ENCODE data around the gene COL8A1. TPM values are rescaled to one million over a fixed set of nuclear protein-coding genes. Genes with fewer than 3 reads are reported as not detected.
"Not testable (repeated sequence)": the region's sequence is repeated elsewhere in the genome, so short reads cannot be mapped to it uniquely, and the experiment has no call there.

COL8A1 gene
- total RNA-seq, 1 donor from 2014 or later = 263 TPM

DNA sequence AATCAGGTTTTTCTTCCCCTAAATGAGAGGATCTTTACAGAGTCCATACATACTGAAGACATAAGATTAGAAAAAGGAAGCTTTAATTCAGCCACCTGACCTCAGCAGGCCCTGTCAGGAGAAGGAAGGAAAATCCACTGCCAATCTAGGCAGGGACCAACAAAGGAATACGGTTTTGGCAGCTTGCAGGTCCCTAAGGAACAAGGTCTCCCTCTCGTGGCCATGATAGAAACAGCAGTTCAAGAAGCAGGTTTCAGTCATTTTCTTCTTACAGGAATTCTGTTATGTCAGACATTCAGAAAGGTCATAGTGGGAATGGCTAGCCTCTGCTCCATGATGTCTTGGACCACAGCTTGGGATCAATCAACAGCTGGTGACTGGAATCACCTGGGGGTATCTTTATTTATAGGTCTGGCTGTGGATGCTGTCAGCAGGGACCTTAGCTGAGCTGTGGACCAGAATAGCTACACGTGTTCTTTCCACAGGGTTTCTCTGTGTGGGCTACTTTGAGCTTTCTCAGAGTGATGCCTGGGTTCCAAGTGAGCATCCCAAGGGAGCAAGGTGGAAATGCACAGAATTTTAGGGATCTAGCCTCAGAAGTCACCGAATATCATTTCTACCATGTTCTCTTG, 169.9 kb downstream of the COL8A1 start:
- DNase-seq = peak; percentile 93

DNA sequence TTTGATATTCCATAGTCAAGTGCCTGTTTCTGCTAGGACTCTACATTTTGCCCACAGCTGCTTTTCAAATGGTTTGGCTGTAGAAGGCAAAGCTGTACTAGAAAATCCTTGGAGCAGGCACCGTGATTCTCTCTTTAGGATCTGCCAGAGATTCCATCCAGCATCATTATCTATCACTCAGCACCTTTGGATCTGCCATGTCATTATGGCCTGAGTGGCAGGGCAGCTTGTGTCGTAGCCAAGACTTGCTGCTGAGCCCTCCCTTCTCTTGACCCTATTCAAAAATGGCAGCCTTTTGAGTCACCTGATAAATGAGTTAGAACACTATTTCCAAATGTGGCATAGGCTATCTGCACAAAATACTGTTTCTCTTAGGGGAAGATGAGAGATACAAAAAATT, 171.2 kb downstream of the COL8A1 start:
- no peak for DNase-seq

- DNase-seq = no peak
Observed at GRCh38 chr3:99810403-99810802, 172.0 kb downstream of the COL8A1 start.

DNA sequence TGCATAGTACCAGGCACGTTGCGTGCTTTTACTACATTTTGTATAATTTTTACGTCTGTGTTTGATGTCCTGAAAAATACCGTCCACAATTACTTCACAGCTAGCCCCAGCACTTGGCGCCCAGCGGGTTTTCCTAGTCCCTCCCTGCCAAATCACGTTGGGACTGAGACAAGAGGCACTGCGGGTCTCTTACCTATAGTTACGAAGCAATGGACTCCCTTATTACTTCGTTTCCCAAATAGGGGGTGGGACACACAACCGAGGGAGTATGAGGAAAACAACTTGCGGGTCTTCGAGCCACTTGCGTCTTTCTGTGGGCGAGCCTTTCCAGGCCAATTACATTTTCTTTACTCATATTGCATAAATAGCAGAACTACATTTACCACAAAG, 178.6 kb downstream of the COL8A1 start:
- no peak for DNase-seq

DNA sequence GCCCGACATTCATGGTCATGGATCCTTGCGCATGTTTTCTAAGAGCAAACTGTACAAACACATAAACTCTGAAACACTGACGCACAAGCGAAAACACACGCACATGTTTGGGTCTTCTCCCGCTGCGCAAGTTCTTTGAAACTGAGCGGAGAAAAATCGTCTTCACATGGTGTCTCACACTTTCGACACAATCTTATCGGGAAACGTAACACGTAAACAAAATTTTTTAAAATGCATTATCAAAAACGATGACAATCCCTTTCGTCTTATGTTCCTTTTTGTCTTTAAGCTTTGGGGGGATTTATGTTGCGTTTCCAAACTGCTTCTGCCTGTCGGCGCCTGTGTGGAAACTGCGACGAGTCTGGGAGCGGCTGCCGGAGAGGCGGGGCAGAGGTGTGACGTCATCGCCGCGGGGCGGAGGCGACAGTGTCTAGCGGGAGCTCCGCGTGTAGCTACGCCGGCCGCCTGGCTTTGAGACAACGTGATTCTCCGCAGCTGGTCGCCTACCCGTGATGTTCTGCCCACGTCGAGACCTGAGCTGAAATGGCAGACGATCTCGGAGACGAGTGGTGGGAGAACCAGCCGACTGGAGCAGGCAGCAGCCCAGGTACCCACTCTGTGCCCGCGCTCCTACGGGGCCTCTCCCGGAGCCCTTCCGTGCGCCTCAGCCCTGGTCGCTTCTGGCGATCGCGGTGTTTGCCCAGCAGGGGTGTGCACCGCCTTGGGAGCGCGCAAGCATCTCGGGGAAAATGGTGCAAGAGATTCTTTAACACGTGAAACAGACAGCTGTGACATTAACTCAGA, 179.2 kb downstream of the COL8A1 start, which contains the start of gene CMSS1:
CMSS1 (plus strand) TSS at position 426 of the 804 bp plus-strand sequence.
- DNase-seq = peak; percentile 96

- no peak for DNase-seq
Observed at GRCh38 chr3:99818818-99819217, 180.4 kb downstream of the COL8A1 start.

- DNase-seq = no peak
Observed at GRCh38 chr3:99823723-99824711, 185.6 kb downstream of the COL8A1 start.

GRCh38 chr3:99825004-99825640, 186.7 kb downstream of the COL8A1 start:
- DNase-seq = peak; percentile 64

GRCh38 chr3:99829844-99830243, 191.4 kb downstream of the COL8A1 start:
- no peak for DNase-seq

GRCh38 chr3:99833617-99834205, 195.3 kb downstream of the COL8A1 start:
- no peak for DNase-seq

- DNase-seq = no peak
Observed at GRCh38 chr3:99834211-99834957, 196.0 kb downstream of the COL8A1 start.

DNA sequence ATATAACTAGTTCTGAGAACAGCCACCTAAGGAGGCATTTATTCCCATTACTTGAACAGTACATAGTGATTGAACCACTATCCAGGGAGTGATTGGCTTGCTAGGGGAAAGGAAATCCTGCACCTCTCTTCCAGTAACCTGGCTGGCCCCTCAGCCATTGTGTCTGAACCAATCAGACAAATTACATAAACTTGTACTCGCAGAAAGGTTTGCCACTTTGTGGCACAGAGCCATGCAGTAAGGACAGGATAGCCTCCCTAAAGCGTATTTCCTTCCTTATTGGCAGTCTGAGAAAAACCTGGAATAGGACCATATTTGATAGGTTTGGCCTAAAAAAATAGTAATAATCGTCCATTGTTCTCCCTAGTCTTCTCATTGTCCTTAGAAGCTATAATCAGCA, 198.3 kb downstream of the COL8A1 start:
- DNase-seq = peak; percentile 81

DNA sequence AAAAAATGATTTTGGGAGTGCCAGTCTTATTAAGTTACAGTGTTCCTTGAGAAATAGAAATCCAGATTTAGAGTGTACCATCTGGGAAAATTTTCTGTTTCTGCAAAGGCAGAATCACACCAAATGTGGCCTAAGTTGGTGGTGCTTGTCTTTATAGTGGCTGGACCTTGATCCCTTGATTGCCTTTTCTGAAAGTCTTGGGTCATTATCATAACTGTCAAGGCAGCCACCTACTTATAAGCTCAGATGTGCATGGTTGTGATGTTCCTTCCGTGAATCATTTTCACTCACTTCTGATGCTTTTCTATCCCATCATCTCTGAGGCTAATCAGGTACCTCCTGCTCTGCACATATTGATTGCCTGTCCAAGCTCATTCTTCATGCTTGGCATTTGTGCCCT, 199.3 kb downstream of the COL8A1 start:
- no peak for DNase-seq

DNA sequence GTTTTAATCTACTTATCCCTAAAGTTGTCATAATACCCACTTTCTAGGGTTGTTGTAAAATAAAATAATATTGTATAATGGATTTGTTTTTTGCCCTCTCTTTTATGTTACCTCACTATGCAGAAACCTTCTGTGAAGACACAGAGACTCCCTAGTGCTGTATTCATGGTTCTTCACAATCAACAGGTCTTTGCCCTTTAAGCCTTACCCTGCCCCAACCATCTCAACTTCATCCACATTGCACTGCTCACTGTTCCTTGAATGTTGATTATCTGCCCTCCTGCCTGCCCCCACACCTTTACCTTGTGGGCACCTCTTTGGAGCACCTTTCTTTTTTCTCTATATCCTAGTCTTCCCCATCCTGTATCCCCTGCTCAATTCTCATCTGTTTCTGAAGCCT, 200.4 kb downstream of the COL8A1 start:
- no peak for DNase-seq

DNA sequence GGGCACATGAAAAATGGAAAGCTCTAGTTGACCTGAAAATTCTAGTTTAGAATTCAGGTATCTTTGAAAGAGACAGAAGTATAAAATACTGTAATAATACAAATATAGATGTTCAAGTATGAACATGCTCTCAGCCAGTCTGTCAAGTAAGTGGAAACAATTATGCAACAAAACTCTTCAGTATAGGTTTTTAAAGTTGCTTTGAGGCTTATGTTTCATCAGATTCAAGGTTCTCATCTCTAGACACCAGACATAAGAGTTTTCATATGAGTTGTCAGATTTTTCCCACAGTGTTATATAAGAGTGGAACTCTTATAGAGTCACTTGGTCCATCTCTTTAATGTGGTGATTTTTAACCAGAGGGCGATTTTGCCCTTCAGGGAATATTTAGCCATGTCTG, 201.2 kb downstream of the COL8A1 start:
- DNase-seq = no peak

DNA sequence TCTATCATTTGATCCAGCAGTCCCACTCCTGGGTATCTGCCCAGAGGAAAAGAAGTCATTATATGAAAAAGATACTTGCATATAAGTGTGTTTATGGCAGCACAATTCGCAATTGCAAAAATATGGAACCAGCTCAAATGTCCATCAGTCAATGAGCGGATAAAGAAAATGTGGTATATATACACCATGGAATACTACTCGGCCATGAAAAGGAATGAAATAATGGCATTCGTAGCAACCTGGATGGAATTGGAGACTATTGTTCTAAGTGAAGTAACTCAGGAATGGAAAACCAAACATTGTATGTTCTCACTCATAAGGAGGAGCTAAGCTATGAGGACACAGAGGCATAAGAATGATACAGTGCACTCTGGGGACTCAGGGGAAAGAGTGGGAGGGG, 203.6 kb downstream of the COL8A1 start:
- not testable (repeated sequence) for DNase-seq

GRCh38 chr3:99842826-99843589, 204.6 kb downstream of the COL8A1 start:
- DNase-seq = peak; percentile 78

- DNase-seq = peak; percentile 44
Observed at GRCh38 chr3:99843590-99844258, 205.3 kb downstream of the COL8A1 start.

GRCh38 chr3:99845331-99845730, 206.9 kb downstream of the COL8A1 start:
- DNase-seq = peak; percentile 10

DNA sequence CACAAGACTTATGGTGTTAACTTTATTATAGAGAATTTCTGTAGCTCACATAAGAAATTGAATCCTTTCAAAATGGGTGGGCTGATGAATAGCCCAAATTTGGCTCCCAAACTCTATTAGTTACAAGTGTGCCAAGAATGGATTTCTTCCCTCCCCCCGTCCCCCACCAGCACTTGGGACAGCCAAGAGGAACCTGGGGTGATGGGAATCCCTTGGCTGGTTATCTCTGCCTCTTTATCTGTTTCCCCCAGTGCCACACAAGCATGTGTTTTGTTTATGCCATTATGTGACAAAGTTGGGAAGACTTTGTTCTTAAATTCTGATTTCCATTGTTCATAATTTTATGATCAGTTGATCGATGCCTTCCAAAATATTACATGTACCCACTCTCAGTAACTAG, 207.6 kb downstream of the COL8A1 start:
- peak; percentile 22 for DNase-seq

All from dermis blood vessel endothelial cell (primary cell).